HG03469 (cell line): ENCODE results near the gene HNRNPH2.

Experiments
- ATAC-seq: cut with Tn5 transposase; IDR thresholded peaks from one replicate; pipeline ENCODE4 v1.9.1; 2021; ENCODE audit warnings: mild to moderate bottlenecking, moderate library complexity, moderate number of reproducible peaks; ENCODE audit not compliant: unreplicated experiment

HNRNPH2 gene

GRCh38 chrX:101395789-101396188 is 12.2 kb upstream of the HNRNPH2 start:
- no peak for ATAC-seq

- ATAC-seq, result no peak
Measured at GRCh38 chrX:101397779-101398178, 10.2 kb upstream of the HNRNPH2 start.

- no peak for ATAC-seq
Measured at GRCh38 chrX:101398694-101399093, 9.3 kb upstream of the HNRNPH2 start.

- ATAC-seq, result no peak
Measured at GRCh38 chrX:101399825-101400224, 8.2 kb upstream of the HNRNPH2 start.

GRCh38 chrX:101407167-101407747 is 765 bp upstream of the HNRNPH2 start:
- ATAC-seq, result no peak

GRCh38 chrX:101408532-101408841 is 465 bp downstream of the HNRNPH2 start:
- ATAC-seq, result no peak

GRCh38 chrX:101409043-101409442 is 1.0 kb downstream of the HNRNPH2 start:
- ATAC-seq, result no peak

GRCh38 chrX:101410461-101410860 is 2.4 kb downstream of the HNRNPH2 start:
- no peak for ATAC-seq

- no peak for ATAC-seq
Measured at GRCh38 chrX:101411984-101412383, 4.0 kb downstream of the HNRNPH2 start.

GRCh38 chrX:101415180-101416145 is 7.4 kb downstream of the HNRNPH2 start:
- ATAC-seq, result peak; percentile 35

- ATAC-seq, result no peak
Measured at GRCh38 chrX:101416691-101417090, 8.7 kb downstream of the HNRNPH2 start.

GRCh38 chrX:101417190-101417589 is 9.2 kb downstream of the HNRNPH2 start:
- ATAC-seq, result no peak

- no peak for ATAC-seq
Measured at GRCh38 chrX:101417981-101418841, 10.2 kb downstream of the HNRNPH2 start.

GRCh38 chrX:101419489-101419888 is 11.5 kb downstream of the HNRNPH2 start:
- ATAC-seq, result no peak

- no peak for ATAC-seq
Measured at GRCh38 chrX:101427954-101428353, 19.9 kb downstream of the HNRNPH2 start.

GRCh38 chrX:101429934-101430333 is 21.9 kb downstream of the HNRNPH2 start:
- ATAC-seq, result peak; percentile 39

GRCh38 chrX:101430457-101431078 is 22.5 kb downstream of the HNRNPH2 start:
- peak; percentile 98 for ATAC-seq

GRCh38 chrX:101442085-101442484 is 34.1 kb downstream of the HNRNPH2 start:
- ATAC-seq, result no peak

GRCh38 chrX:101449279-101449678 is 41.3 kb downstream of the HNRNPH2 start:
- no peak for ATAC-seq

GRCh38 chrX:101450085-101450484 is 42.1 kb downstream of the HNRNPH2 start:
- ATAC-seq, result no peak

GRCh38 chrX:101450961-101451360 is 42.9 kb downstream of the HNRNPH2 start:
- no peak for ATAC-seq
